Psoas muscle (tissue), 8 donors: ENCODE measurements around the gene COL25A1. TPM values are rescaled to one million over a fixed set of nuclear protein-coding genes. Genes with fewer than 3 reads are reported as not detected.
A peak's percentile ranks its signal among the peaks of the same experiment; 100 is the strongest.

ENCODE experiments used
- ATAC-seq, 4 donors: fragments of 200-7000 bp; cut with Tn5 transposase; one replicate each; pipeline ENCODE4 v1.9.1; 2020; ENCODE audit warnings: moderate library complexity in 3 of 4, mild to moderate bottlenecking in 2 of 4
- DNase-seq, 2 donors: peaks; one replicate each; pipeline ENCODE4 v3.0.0-alpha.2; 2020
- H3K27ac ChIP-seq: fragments of 200-600 bp; one replicate; pipeline ENCODE4 v1.8.0; 2022
- H3K27me3 ChIP-seq, 3 donors: fragments of 200-600 bp in 1 of 3; one replicate each; pipeline versions ENCODE4 v1.6.1 to v1.8.0; 2013 to 2022; ENCODE audit warnings: low read length in 2 of 3, mild to moderate bottlenecking in 2 of 3, moderate library complexity in 1 of 3; ENCODE audit not compliant: insufficient read depth in 3 of 3
- H3K36me3 ChIP-seq, 2 donors: fragments of 200-600 bp in 1 of 2; one replicate each; pipeline versions ENCODE4 v1.6.1 to v1.8.0; 2013 to 2022; ENCODE audit warnings: low read depth in 1 of 2, mild to moderate bottlenecking in 1 of 2, moderate library complexity in 1 of 2; ENCODE audit not compliant: insufficient read depth in 1 of 2
- H3K4me1 ChIP-seq: fragments of 200-600 bp; one replicate; pipeline ENCODE4 v1.8.0; 2022
- H3K4me3 ChIP-seq: fragments of 200-600 bp; one replicate; pipeline ENCODE4 v1.8.0; 2022; ENCODE audit warnings: mild to moderate bottlenecking
- H3K9me3 ChIP-seq: fragments of 200-600 bp; one replicate; pipeline ENCODE4 v1.8.0; 2022
- CTCF ChIP-seq: fragments of 200-600 bp; IDR thresholded peaks from one replicate; pipeline ENCODE4 v1.8.0; 2022; ENCODE audit warnings: antibody characterized with exemption
- WGBS, 3 donors: extraction: QIAGEN DNeasy Blood & Tissue Kit; methylation state at CpG; one replicate each; pipeline versions ENCODE4 v1.1.6 to v1.1.7; 2013; 5-methylcytosine and 5-hydroxymethylcytosine counted together
- intact Hi-C, 2 donors: fragments of 100-400 bp; cut with DNase I; formaldehyde crosslinking; loops; one replicate each; pipeline versions ENCODE4 v1.11.0 to v1.14.2; 2022
- polyA plus RNA-seq, 3 donors: library from polyadenylated mRNA; stranded (reverse); fragments of 200-250 nt; gene quantifications; one replicate each; pipeline ENCODE4 v1.2.3, GENCODE V29; 2013
- total RNA-seq, 4 donors: library from RNA; stranded (reverse); fragmentation: NEBNext Ultra II Directional in 2 of 4; extraction: Animal tissue kit (Norgen Biotek cat#: 25700) in 2 of 4; gene quantifications; one replicate each; pipeline versions ENCODE4 v1.2.1 to v1.2.4, GENCODE V29; 2021 to 2023
- donor health status: healthy with polysubstance abuse.
- donor health status: DM: no; HTN: no; CAD: no; lungs with moderate emphysema.
- donor health status: Bipolar disorder and iron deficiency.
- donor health status: healthy.
- donor health status: DM: yes; HTN: yes; CAD: no.
- donor health status: DM: no; HTN: no; CAD: no.
- donor health status: DM: no; HTN: no; CAD: no.
- donor health status: DM: yes; HTN: yes; CAD: no.

COL25A1 gene
- total and polyA plus RNA-seq, 7 donors = 0.14 to 1.5 (median 0.36) TPM

- Histone ChIP-seq H3K27me3 (no peaks in the 10 kb centered on the region), H3K27ac (no peak overlapping the region), H3K4me1 (no peaks in the 10 kb centered on the region), H3K36me3 (no peaks in the 10 kb centered on the region), H3K9me3 (no peaks in the 10 kb centered on the region), H3K4me3 (no peak overlapping the region)
- no peak for TF ChIP-seq CTCF
- DNase-seq = no peak
- intact Hi-C loops = loop anchor here (10.0 kb wide), 1 partner anchor 466 kb away; the partner anchor contains the start of gene COL25A1 (in 2 of the 2)
- no peak for ATAC-seq
- 36 to 54% (median 40%) methylated on average over 4 of the region's 4 CpGs for WGBS, 3 donors
Measured at GRCh38 chr4:108838451-108838850, 464.0 kb downstream of the COL25A1 start.

- Histone ChIP-seq H3K4me1 (peaks cover 20% of the 10 kb centered on the region), H3K27me3 (no peaks in the 10 kb centered on the region), H3K4me3 (no peak overlapping the region), H3K36me3 (no peaks in the 10 kb centered on the region), H3K27ac (no peak overlapping the region), H3K9me3 (no peaks in the 10 kb centered on the region)
- DNase-seq = no peak
- TF ChIP-seq CTCF = peak; percentile 68
- WGBS, 3 donors = 30 to 38% (median 37%) methylated on average over 3 of the region's 3 CpGs
- ATAC-seq = peak in 3 of 4 donors; percentile 42 to 68 (median 46)
- intact Hi-C loops = loop anchor here (2.0 to 10.0 kb wide), 3 partner anchors 470 to 572 kb away; partner anchors contain the start of gene COL25A1 (in 2 of the 2)
Measured at GRCh38 chr4:108834835-108835384, 467.5 kb downstream of the COL25A1 start.

GRCh38 chr4:108834166-108834834 is 468.2 kb downstream of the COL25A1 start:
- no peak for TF ChIP-seq CTCF
- Histone ChIP-seq H3K4me3 (no peak overlapping the region), H3K4me1 (peaks cover 21% of the 10 kb centered on the region), H3K36me3 (no peaks in the 10 kb centered on the region), H3K27ac (no peak overlapping the region), H3K27me3 (no peaks in the 10 kb centered on the region), H3K9me3 (no peaks in the 10 kb centered on the region)
- 77 to 85% (median 78%) methylated on average over 9 of the region's 9 CpGs for WGBS, 3 donors
- ATAC-seq = peak in 2 of 4 donors; percentile 29 to 40
- DNase-seq = no peak
- intact Hi-C loops = loop anchor here (2.0 to 10.0 kb wide), 3 partner anchors 471 to 573 kb away; partner anchors contain the start of gene COL25A1 (in 2 of the 2)

- no peaks in the 10 kb centered on the region for H3K36me3 ChIP-seq
- peaks cover 21% of the 10 kb centered on the region for H3K4me1 ChIP-seq
- DNase-seq (no peak), ATAC-seq (no peak)
- H3K27ac ChIP-seq = no peak overlapping the region
- no peak overlapping the region for H3K4me3 ChIP-seq
- TF ChIP-seq CTCF = no peak
- 86 to 91% (median 89%) methylated on average over 4 of the region's 4 CpGs for WGBS, 3 donors
- intact Hi-C loops = loop anchor here (5.0 to 10.0 kb wide), 2 partner anchors 472 to 569 kb away; partner anchors contain the start of gene COL25A1 (in 2 of the 2)
- H3K9me3 ChIP-seq = no peaks in the 10 kb centered on the region
- H3K27me3 ChIP-seq = no peaks in the 10 kb centered on the region
Measured at GRCh38 chr4:108833046-108833445, 469.4 kb downstream of the COL25A1 start.
